ENCODE results near the gene PAIP1.
"Not testable (repeated sequence)": the region's sequence is repeated elsewhere in the genome, so short reads cannot be mapped to it uniquely, and the experiment has no call there.

The PAIP1 gene

GRCh38 chr5:43551731-43552130, 5.1 kb downstream of the PAIP1 start:
- Histone ChIP-seq H3K9me3 (no peaks in the 10 kb centered on the region), H3K27ac (no peak overlapping the region), H3K36me3 (peaks cover 12% of the 10 kb centered on the region), H3K27me3 (no peaks in the 10 kb centered on the region), H3K4me3 (ENCODE audit: low read depth in 1 of 2, low read length in 1 of 2) (no peak overlapping the region), H3K4me1 (ENCODE audit: control insufficient read depth in 1 of 2, insufficient read depth in 1 of 2, low read depth in 1 of 2, low read length in 1 of 2) (peaks cover 8 to 9% of the 10 kb centered on the region in 2 experiments)
- no peak for TF ChIP-seq CTCF (IDR thresholded peaks at IDR 0.05)

- H3K4me3 ChIP-seq (ENCODE audit: low read depth in 1 of 2, low read length in 1 of 2) = not testable (repeated sequence)
Observed at GRCh38 chr5:43549272-43549671, 7.6 kb downstream of the PAIP1 start.

GRCh38 chr5:43548358-43548757, 8.5 kb downstream of the PAIP1 start:
- no peaks in the 10 kb centered on the region for H3K9me3 ChIP-seq
- no peak overlapping the region for H3K27ac ChIP-seq
- TF ChIP-seq CTCF (IDR thresholded peaks at IDR 0.05) = no peak
- H3K27me3 ChIP-seq = no peaks in the 10 kb centered on the region
- peaks cover 12% of the 10 kb centered on the region for H3K36me3 ChIP-seq
- H3K4me3 ChIP-seq (ENCODE audit: low read depth in 1 of 2, low read length in 1 of 2) = no peak overlapping the region
- no peaks in the 10 kb centered on the region for H3K4me1 ChIP-seq (ENCODE audit: control insufficient read depth in 1 of 2, insufficient read depth in 1 of 2, low read depth in 1 of 2, low read length in 1 of 2)

More at GRCh38 chr5:43549272-43549671, 7.6 kb downstream of the PAIP1 start:
- H3K9me3 ChIP-seq; H3K4me1 ChIP-seq (ENCODE audit: control insufficient read depth in 1 of 2, insufficient read depth in 1 of 2, low read depth in 1 of 2, low read length in 1 of 2); H3K27ac ChIP-seq; H3K27me3 ChIP-seq: not testable (repeated sequence)
- peaks cover 12% of the 10 kb centered on the region for H3K36me3 ChIP-seq

- no peaks in the 10 kb centered on the region for H3K4me1 ChIP-seq (ENCODE audit: control insufficient read depth in 1 of 2, insufficient read depth in 1 of 2, low read depth in 1 of 2, low read length in 1 of 2)
- peaks cover 16% of the 10 kb centered on the region for H3K36me3 ChIP-seq
Observed at GRCh38 chr5:43547532-43547931, 9.3 kb downstream of the PAIP1 start.

GRCh38 chr5:43543434-43543833, 13.4 kb downstream of the PAIP1 start:
- H3K36me3 ChIP-seq = peaks cover 25% of the 10 kb centered on the region
- no peak for TF ChIP-seq CTCF (IDR thresholded peaks at IDR 0.05)
- H3K9me3 ChIP-seq = no peaks in the 10 kb centered on the region

More at GRCh38 chr5:43547532-43547931, 9.3 kb downstream of the PAIP1 start:
- no peak for TF ChIP-seq CTCF (IDR thresholded peaks at IDR 0.05)
- H3K9me3 ChIP-seq = no peaks in the 10 kb centered on the region
- no peaks in the 10 kb centered on the region for H3K27me3 ChIP-seq
- no peak overlapping the region for H3K4me3 ChIP-seq (ENCODE audit: low read depth in 1 of 2, low read length in 1 of 2)
- H3K27ac ChIP-seq = no peak overlapping the region

GRCh38 chr5:43540746-43541145, 16.1 kb downstream of the PAIP1 start:
- H3K27me3 ChIP-seq = no peaks in the 10 kb centered on the region
- H3K27ac ChIP-seq = no peak overlapping the region
- H3K9me3 ChIP-seq = no peaks in the 10 kb centered on the region
- H3K4me1 ChIP-seq (ENCODE audit: control insufficient read depth in 1 of 2, insufficient read depth in 1 of 2, low read depth in 1 of 2, low read length in 1 of 2) = no peaks in the 10 kb centered on the region
- H3K36me3 ChIP-seq = peaks cover 38% of the 10 kb centered on the region
- no peak overlapping the region for H3K4me3 ChIP-seq (ENCODE audit: low read depth in 1 of 2, low read length in 1 of 2)
- TF ChIP-seq CTCF (IDR thresholded peaks at IDR 0.05) = no peak

More at GRCh38 chr5:43543434-43543833, 13.4 kb downstream of the PAIP1 start:
- no peaks in the 10 kb centered on the region for H3K27me3 ChIP-seq
- no peak overlapping the region for H3K4me3 ChIP-seq (ENCODE audit: low read depth in 1 of 2, low read length in 1 of 2)
- H3K27ac ChIP-seq = no peak overlapping the region
- no peaks in the 10 kb centered on the region for H3K4me1 ChIP-seq (ENCODE audit: control insufficient read depth in 1 of 2, insufficient read depth in 1 of 2, low read depth in 1 of 2, low read length in 1 of 2)

Measured in neutrophil (primary cell).